ENCODE measurements around the gene CDK2AP2. TPM values are rescaled to one million over a fixed set of nuclear protein-coding genes. Genes with fewer than 3 reads are reported as not detected.
A peak's percentile ranks its signal among the peaks of the same experiment; 100 is the strongest.

Gene CDK2AP2
- total and polyA plus RNA-seq, 9 of the 15 experiments (the other 6 are each of a cell fraction or from before 2014, with no cell fraction given), result 4.4 to 47.4 (median 21.7) TPM

GRCh38 chr11:67508486-67509121 lies 642 bp upstream of the CDK2AP2 start (continued):
- no peak for TF ChIP-seq HEY1 (CRISPR knock-in tag; IDR thresholded peaks at IDR 0.05; ENCODE audit: borderline replicate concordance)
- TF ChIP-seq, protein P1, sequence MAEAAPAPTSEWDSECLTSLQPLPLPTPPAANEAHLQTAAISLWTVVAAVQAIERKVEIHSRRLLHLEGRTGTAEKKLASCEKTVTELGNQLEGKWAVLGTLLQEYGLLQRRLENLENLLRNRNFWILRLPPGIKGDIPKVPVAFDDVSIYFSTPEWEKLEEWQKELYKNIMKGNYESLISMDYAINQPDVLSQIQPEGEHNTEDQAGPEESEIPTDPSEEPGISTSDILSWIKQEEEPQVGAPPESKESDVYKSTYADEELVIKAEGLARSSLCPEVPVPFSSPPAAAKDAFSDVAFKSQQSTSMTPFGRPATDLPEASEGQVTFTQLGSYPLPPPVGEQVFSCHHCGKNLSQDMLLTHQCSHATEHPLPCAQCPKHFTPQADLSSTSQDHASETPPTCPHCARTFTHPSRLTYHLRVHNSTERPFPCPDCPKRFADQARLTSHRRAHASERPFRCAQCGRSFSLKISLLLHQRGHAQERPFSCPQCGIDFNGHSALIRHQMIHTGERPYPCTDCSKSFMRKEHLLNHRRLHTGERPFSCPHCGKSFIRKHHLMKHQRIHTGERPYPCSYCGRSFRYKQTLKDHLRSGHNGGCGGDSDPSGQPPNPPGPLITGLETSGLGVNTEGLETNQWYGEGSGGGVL (CRISPR knock-in tag; IDR thresholded peaks at IDR 0.05), result no peak
- TF ChIP-seq, protein P2, sequence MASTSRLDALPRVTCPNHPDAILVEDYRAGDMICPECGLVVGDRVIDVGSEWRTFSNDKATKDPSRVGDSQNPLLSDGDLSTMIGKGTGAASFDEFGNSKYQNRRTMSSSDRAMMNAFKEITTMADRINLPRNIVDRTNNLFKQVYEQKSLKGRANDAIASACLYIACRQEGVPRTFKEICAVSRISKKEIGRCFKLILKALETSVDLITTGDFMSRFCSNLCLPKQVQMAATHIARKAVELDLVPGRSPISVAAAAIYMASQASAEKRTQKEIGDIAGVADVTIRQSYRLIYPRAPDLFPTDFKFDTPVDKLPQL (IDR thresholded peaks at IDR 0.05; ENCODE audit: extremely low read depth, insufficient read length), result no peak
- TF ChIP-seq, protein P3, sequence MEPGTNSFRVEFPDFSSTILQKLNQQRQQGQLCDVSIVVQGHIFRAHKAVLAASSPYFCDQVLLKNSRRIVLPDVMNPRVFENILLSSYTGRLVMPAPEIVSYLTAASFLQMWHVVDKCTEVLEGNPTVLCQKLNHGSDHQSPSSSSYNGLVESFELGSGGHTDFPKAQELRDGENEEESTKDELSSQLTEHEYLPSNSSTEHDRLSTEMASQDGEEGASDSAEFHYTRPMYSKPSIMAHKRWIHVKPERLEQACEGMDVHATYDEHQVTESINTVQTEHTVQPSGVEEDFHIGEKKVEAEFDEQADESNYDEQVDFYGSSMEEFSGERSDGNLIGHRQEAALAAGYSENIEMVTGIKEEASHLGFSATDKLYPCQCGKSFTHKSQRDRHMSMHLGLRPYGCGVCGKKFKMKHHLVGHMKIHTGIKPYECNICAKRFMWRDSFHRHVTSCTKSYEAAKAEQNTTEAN (CRISPR knock-in tag; IDR thresholded peaks at IDR 0.05), result no peak
- TF ChIP-seq BCL6 (CRISPR knock-in tag; IDR thresholded peaks at IDR 0.05), result no peak
- no peak; the same call in 1 of the 2 replicates for TF ChIP-seq ESRRA (IDR thresholded peaks at IDR 0.05; ENCODE audit: borderline replicate concordance, low read depth)
- peak in 1 of 2 experiments; percentile 52; a peak in 1 of 4 replicates for TF ChIP-seq NONO (IDR thresholded peaks at IDR 0.05; ENCODE audit: low read depth in 2 of 2, low read length in 1 of 2)
- no peak for TF ChIP-seq HIVEP1 (CRISPR knock-in tag; IDR thresholded peaks at IDR 0.05)
- TF ChIP-seq ZNF24 (IDR thresholded peaks at IDR 0.05), result no peak; the same call in 1 of the 2 replicates
- no peak; the same call in 1 of the 2 replicates for TF ChIP-seq ZNF395 (CRISPR knock-in tag; IDR thresholded peaks at IDR 0.05)
- no peak for TF ChIP-seq TAF15 (IDR thresholded peaks at IDR 0.05; ENCODE audit: low read depth, low read length)
- TF ChIP-seq, protein P4, sequence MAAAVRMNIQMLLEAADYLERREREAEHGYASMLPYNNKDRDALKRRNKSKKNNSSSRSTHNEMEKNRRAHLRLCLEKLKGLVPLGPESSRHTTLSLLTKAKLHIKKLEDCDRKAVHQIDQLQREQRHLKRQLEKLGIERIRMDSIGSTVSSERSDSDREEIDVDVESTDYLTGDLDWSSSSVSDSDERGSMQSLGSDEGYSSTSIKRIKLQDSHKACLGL (CRISPR knock-in tag; IDR thresholded peaks at IDR 0.05; ENCODE audit: borderline replicate concordance, poor library complexity, severe bottlenecking), result peak; percentile 9
- 0 out of 2 replicates have a peak, but pooled peaks have one; percentile 11 for TF ChIP-seq ZNF212 (CRISPR knock-in tag; IDR thresholded peaks at IDR 0.05)
- TF ChIP-seq MCM3 (IDR thresholded peaks at IDR 0.05), result no peak
- no peak; the same call in 1 of the 2 replicates for TF ChIP-seq LCOR (CRISPR knock-in tag; IDR thresholded peaks at IDR 0.05)
- 0 out of 2 replicates have a peak, but pooled peaks have one; percentile 41 for TF ChIP-seq KLF6 (CRISPR knock-in tag; IDR thresholded peaks at IDR 0.05; ENCODE audit: borderline replicate concordance)
- TF ChIP-seq NR1H2 (CRISPR knock-in tag; IDR thresholded peaks at IDR 0.05), result no peak
- TF ChIP-seq, protein P5, sequence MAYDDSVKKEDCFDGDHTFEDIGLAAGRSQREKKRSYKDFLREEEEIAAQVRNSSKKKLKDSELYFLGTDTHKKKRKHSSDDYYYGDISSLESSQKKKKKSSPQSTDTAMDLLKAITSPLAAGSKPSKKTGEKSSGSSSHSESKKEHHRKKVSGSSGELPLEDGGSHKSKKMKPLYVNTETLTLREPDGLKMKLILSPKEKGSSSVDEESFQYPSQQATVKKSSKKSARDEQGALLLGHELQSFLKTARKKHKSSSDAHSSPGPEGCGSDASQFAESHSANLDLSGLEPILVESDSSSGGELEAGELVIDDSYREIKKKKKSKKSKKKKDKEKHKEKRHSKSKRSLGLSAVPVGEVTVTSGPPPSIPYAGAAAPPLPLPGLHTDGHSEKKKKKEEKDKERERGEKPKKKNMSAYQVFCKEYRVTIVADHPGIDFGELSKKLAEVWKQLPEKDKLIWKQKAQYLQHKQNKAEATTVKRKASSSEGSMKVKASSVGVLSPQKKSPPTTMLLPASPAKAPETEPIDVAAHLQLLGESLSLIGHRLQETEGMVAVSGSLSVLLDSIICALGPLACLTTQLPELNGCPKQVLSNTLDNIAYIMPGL (CRISPR knock-in tag; IDR thresholded peaks at IDR 0.05), result no peak
- no peak for TF ChIP-seq RCOR1 (IDR thresholded peaks at IDR 0.05; ENCODE audit: borderline replicate concordance in 1 of 2, low read depth in 2 of 2, low read length in 2 of 2)
- 0 out of 2 replicates have a peak, but pooled peaks have one; percentile 26 for TF ChIP-seq L3MBTL2 (IDR thresholded peaks at IDR 0.05)
